GM12873 (cell line): Measurements from ENCODE around the gene LAG3.

ENCODE experiments used
- CTCF ChIP-seq: IDR thresholded peaks from 2 replicates; pipeline ENCODE4 v1.5.1; 2012; ENCODE audit warnings: low read depth, mild to moderate bottlenecking, moderate library complexity, low read length, control low read depth; ENCODE audit not compliant: insufficient read depth; ENCODE audit errors: missing control alignments

Gene LAG3

DNA sequence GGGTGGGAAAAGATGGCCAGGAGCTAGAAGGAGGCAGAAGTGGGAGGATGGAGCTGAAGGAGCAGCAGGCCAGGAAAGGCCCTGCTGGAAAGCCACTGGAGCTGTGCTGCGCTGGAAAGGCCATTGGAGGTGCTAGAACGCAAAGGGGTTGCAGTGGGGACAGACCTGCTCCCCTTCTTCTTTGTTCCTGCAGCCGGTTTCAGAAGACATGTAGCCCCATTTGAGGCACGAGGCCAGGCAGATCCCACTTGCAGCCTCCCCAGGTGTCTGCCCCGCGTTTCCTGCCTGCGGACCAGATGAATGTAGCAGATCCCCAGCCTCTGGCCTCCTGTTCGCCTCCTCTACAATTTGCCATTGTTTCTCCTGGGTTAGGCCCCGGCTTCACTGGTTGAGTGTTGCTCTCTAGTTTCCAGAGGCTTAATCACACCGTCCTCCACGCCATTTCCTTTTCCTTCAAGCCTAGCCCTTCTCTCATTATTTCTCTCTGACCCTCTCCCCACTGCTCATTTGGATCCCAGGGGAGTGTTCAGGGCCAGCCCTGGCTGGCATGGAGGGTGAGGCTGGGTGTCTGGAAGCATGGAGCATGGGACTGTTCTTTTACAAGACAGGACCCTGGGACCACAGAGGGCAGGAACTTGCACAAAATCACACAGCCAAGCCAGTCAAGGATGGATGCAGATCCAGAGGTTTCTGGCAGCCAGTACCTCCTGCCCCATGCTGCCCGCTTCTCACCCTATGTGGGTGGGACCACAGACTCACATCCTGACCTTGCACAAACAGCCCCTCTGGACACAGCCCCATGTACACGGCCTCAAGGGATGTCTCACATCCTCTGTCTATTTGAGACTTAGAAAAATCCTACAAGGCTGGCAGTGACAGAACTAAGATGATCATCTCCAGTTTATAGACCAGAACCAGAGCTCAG lies 47.0 kb downstream of the LAG3 start:
- TF ChIP-seq CTCF = no peak

- no peak for TF ChIP-seq CTCF
Observed at GRCh38 chr12:6820166-6820565, 47.8 kb downstream of the LAG3 start.

GRCh38 chr12:6821591-6822425 lies 49.5 kb downstream of the LAG3 start, which contains the start of gene GPR162:
GPR162 (plus strand) TSS chr12:6821821; CDS start chr12:6823899, 2,078 bp downstream.
- TF ChIP-seq CTCF = no peak

GRCh38 chr12:6822426-6823135 lies 50.3 kb downstream of the LAG3 start:
- no peak for TF ChIP-seq CTCF

DNA sequence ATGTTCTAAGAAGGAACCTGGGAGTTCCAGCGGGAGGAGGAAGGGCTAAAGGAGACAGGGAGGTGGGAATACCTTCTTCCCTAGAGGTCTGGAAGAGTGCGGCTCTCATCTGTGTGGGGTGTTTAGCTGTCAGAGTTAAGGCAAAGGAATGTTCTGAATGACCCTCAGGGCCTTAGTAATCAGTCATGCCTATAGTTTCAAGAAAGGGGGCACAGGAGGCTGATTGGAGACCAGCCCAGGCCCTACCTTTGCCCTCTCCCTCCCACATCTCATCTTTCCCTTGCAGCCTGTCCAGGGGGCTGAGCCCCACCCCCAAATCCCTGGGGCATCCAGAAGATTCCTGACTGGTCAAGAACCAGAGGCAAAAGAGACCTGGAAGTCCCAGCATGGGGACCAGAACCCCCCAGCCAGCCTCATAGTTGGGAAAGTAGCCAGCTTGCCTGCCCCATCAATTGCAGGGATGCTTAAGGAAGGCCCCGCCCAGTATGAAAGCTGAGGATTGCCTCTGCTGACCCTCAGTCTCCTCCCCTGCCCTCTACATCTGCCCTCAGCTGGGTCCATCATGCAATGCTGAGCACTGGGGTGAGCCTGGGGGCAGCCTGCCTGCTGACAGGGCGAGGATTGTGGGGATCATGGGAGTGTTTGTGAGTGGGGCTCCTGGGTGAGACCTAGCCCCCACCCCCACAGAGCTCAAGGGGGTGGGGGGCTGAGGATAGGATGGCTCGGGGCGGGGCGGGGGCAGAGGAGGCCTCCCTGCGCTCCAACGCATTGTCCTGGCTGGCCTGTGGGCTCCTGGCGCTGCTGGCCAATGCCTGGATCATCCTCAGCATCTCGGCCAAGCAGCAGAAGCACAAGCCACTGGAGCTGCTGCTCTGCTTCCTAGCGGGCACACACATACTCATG lies 51.1 kb downstream of the LAG3 start:
- TF ChIP-seq CTCF = no peak

GRCh38 chr12:6824085-6824775 lies 51.9 kb downstream of the LAG3 start:
- TF ChIP-seq CTCF = no peak
